A204.1 (cell line): ENCODE measurements around the gene FUBP1.
"Not testable (repeated sequence)": the region's sequence is repeated elsewhere in the genome, so short reads cannot be mapped to it uniquely, and the experiment has no call there.

ENCODE experiments used
- FAIRE-seq: peaks from 2 replicates; lab custom pipeline; 2012; peaks lifted over from hg19 to GRCh38; lab: Jason Lieb, UNC

The FUBP1 gene, protein sequence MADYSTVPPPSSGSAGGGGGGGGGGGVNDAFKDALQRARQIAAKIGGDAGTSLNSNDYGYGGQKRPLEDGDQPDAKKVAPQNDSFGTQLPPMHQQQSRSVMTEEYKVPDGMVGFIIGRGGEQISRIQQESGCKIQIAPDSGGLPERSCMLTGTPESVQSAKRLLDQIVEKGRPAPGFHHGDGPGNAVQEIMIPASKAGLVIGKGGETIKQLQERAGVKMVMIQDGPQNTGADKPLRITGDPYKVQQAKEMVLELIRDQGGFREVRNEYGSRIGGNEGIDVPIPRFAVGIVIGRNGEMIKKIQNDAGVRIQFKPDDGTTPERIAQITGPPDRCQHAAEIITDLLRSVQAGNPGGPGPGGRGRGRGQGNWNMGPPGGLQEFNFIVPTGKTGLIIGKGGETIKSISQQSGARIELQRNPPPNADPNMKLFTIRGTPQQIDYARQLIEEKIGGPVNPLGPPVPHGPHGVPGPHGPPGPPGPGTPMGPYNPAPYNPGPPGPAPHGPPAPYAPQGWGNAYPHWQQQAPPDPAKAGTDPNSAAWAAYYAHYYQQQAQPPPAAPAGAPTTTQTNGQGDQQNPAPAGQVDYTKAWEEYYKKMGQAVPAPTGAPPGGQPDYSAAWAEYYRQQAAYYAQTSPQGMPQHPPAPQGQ

DNA sequence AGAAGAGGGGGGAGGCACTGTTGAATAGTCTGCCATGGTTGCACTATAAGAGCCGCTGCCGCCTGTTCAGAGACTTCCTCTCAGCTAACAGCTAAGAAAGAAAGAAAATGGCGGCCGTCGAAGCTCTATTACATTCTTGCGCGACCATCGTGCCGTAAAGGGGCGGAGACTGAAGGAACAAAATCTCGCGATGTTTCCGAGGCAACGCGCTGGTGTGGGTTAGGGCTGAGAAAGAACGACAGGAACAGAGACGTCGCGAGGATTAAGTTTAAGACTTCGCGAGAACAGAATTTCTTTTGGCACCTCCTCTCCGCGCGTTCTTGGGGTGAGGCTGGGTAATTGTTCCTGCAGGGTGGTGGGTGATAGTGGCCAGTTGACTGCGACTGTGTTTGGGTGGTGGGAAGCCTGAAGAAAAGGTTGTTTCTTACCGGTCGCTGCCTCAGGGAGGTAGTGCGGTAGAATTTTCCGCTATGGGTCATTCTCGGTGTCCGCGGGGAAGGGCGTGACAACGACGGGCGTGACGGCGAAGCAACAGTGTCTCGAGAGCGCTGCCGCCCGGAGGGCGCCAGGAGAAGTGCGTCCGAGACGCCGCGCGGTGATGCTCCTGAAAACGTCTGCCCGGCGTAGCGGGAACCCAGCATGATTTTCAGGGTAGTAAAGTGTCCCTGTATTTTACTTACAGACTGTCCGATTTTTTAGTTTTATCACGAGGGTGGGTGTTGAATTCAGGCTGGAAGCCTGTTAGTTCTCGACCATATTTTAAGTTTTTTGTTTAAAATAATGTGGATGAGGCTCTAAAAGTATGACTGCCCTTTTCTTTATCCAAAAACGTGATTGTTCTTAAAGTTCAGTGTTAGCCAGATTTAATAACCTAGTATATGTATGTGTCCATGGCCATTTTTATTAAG, at the start of gene FUBP1:
Gene FUBP1, minus strand, starts transcription at position 104 of the 908 bp plus-strand sequence. Its CDS starts 68 bp downstream, at position 36.
- FAIRE-seq, result peak; percentile 97

- FAIRE-seq, result not testable (repeated sequence)
Measured at GRCh38 chr1:78021134-78021533, 42.3 kb upstream of the FUBP1 start.

DNA sequence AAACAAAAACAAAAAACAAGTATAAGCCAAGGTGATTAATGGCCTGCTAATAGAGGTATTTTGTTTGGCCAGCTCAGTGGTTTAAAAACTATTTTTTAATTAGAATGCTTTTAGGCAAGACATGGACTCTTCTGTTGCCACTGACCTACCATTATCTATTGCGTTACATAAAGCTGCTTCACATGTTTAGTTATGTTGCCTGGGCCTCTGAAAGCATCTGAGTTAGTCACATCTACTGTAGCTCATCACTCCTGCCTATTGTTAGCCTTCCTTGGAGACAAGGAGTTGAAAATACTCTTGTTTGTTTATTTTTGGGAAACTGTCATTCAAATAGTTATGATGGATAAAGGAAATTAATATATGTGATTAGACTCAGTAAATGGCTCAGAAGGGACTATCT, 40.2 kb upstream of the FUBP1 start:
- no peak for FAIRE-seq

GRCh38 chr1:78015148-78015547, 36.3 kb upstream of the FUBP1 start:
- no peak for FAIRE-seq

GRCh38 chr1:78011050-78011449, 32.2 kb upstream of the FUBP1 start:
- no peak for FAIRE-seq

DNA sequence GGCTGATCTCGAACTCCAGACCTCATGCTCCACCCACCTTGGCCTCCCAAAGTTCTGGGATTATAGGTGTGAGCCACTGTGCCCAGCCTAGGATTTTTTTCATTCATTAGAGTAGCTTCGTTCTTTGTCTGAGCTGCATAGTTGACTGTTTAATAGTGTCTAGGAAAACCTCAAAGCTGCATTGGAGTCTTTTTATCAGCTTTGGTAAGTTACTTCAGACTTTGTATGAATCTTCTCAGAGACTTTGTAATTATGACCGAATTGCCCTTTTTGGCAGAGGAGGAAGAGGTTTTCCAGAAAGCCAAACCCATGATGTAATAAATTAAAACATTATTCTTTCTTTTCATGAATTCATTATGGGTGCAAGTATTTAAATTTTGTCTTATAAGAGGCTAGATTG, 31.0 kb upstream of the FUBP1 start:
- no peak for FAIRE-seq

GRCh38 chr1:78009276-78009675, 30.4 kb upstream of the FUBP1 start:
- no peak for FAIRE-seq

DNA sequence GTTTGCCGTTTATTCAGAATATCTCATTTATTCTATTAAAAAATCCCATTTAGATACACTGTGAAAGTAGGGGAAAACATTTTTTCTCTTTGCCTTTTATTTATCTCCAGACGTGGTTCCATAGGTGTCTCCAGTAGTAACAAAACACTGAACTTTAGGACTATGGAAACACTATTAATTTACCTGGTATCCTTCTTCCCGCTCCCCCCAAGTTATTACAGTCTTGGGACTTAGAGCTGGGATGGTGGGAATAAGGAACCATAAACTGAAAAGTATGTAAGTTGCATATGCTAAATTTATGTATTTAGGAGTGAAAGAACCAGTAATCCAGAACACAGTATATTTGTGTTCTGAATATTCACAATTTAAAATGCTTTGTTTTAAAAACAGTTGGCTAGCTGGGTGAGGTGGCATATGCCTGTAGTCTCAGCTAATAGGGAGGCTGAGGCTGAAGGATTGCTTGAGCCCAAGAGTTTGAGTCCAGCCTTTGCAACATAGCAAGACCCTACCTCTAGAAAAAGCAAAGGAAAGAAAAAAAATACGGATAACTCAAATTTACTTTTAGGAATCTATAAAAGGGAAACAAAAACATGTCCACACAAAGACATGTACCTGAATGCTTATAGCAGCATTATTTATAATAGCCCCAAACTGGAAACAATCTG, 28.9 kb upstream of the FUBP1 start:
- FAIRE-seq, result no peak

DNA sequence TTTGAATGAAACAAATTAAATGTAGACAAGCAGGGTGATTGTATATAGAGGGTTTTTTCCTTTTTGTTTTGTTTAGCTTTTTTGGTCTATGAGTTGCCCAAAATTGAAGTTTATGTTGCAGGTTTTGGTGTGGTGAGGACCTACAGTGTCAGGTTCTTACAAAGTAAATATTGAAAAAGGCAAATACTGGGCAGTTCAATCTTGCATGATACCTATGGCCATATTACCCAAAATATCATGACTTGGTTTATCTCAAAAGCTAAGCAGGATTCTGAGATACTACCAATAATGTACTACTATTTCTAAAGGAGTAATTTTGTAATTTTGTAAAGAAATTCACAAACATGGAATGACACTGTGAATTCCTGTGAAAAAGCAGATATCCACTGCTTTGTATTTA, 27.6 kb upstream of the FUBP1 start:
- FAIRE-seq, result no peak

DNA sequence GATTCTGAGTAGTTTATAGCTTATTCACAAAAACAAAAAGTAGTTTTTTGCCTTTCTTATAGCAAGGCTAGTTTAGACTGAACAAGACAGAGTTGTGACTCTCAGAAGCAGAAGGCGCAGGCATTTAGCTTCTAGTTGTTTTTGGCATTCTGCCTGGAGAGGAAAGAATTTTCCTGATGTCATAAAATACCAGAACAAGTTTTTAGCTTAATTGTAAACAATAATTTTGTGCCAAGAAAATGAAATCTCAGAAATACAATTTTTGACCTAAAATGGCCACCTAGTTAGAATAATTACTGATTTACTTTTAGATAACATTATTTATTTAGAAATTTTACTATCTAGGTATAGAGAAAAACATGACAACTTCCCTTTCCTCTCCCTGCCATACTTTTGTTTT, 26.9 kb upstream of the FUBP1 start:
- peak; percentile 73 for FAIRE-seq

- FAIRE-seq, result no peak
Measured at GRCh38 chr1:78005448-78005722, 26.5 kb upstream of the FUBP1 start.

DNA sequence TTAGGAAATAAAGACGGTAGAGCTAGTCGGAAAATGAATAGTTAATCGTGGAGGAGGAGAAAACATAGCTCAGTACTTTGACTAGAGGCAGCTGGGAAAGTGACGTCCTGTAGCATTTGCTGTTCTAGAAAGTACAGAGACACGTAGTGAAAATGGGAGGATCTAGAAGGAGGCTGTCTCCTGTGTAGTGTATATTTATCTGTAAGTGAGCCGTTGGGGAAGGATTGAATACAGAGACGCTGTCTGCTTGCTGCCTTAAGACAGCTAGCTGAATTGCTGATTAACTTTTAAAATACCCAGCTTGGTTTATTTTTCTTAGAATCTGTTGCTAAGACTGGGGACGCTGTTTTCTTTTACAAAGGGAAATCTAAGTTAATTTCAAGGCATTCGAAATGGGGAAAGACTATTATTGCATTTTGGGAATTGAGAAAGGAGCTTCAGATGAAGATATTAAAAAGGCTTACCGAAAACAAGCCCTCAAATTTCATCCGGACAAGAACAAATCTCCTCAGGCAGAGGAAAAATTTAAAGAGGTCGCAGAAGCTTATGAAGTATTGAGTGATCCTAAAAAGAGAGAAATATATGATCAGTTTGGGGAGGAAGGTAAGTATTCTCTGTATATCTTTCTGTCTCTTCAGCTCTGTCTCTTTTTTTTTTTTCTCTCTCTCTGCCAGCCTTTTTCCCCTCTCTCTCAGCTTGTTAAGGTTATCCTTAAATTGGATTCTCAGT, 26.0 kb upstream of the FUBP1 start, which contains the start of gene DNAJB4:
Gene DNAJB4, plus strand, starts transcription at position 221 of the 729 bp plus-strand sequence. Its CDS starts 172 bp downstream, at position 393.
- peak; percentile 98 for FAIRE-seq

GRCh38 chr1:78003882-78004718, 25.2 kb upstream of the FUBP1 start:
- FAIRE-seq, result no peak

DNA sequence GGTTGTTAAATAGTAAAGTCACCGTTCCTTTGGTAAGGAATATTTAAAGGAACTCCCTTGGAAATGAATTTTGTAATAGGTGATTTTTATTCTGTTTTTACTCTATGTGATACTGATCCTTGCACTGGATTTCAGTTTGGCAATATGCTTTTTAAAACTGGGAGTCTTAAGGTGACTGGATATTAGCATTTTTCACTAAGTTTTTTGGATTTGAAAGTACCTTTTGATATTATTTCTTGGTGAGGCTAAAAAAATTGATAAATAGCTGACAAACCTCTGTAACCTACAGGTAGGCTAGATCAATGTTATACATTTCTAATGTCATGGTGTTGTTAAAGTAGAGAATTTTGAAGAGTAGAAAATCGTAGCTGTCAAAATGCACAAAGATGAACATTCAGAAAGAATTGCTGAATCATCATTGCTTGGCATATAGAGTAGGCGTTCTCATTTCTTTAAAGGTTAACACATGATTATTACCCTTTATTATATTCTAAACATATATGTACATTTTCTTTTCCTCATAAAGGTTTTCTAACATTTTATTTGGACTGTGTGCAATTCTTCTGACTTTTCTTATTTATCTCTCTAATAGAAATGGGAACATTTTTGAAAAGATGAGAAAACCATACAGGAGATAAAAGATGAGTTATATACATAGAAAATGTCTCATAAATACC, 24.3 kb upstream of the FUBP1 start:
- FAIRE-seq, result peak; percentile 81

- FAIRE-seq, result not testable (repeated sequence)
Measured at GRCh38 chr1:78000536-78000935, 21.7 kb upstream of the FUBP1 start.

GRCh38 chr1:77996734-77997133, 17.9 kb upstream of the FUBP1 start:
- no peak for FAIRE-seq

DNA sequence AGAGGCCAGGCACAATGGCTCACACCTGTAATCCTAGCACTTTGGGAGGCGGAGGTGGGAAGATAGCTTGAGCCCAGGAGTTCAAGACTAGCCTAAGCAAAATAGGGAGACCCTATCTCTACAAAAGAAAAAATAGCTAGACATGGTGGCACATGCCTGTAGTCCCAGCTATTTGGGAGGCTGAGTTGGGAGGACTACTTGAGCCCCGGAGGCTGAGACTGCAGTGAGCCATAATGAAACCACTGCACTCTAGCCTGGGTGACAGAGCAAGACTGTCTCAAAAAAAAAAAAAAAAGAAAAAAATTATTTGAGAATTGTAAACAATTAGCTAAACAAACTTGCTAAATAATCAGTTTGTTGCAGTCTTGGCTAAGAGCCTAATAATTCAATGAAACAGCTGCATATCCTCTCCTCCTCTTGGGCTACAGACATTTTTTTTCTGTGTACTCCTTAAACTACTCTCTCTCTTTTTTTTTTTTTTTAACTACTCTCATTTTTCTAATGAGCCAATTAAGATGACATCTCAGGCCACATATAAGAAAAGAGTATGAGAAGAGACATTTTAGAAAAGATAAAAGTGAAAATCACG, 15.3 kb upstream of the FUBP1 start:
- FAIRE-seq, result no peak

GRCh38 chr1:77991638-77992037, 12.8 kb upstream of the FUBP1 start:
- no peak for FAIRE-seq

- FAIRE-seq, result no peak
Measured at GRCh38 chr1:77990629-77991204, 11.8 kb upstream of the FUBP1 start.
